ENCODE measurements around the gene CFAP299.
A peak's percentile ranks its signal among the peaks of the same experiment; 100 is the strongest.

CFAP299 gene

GRCh38 chr4:80926446-80926845 is 590.9 kb downstream of the CFAP299 start:
- Histone ChIP-seq H3K9me3 (ENCODE audit: low read length) (no peaks in the 10 kb centered on the region), H3K79me2 (ENCODE audit: insufficient read depth, low read length) (no peaks in the 10 kb centered on the region)

DNA sequence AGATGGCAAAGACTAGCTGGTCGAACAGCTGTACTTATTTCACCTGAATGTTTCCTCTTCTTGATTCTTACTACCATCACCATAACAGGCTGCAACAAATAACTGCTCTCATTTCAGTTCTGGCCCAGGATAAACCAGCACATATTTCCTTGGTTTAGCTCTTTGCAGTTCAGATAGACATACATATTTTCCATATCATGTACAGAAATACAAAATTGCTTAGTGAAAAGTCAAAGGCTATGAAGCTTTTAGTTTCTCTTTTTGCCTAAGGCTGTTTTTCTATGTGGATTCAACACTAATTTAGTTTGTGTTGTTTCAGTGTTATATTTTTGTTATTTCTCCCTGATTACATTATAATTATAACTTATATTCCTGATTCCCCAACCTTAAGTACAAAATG is 591.4 kb downstream of the CFAP299 start:
- TF ChIP-seq, protein P1, sequence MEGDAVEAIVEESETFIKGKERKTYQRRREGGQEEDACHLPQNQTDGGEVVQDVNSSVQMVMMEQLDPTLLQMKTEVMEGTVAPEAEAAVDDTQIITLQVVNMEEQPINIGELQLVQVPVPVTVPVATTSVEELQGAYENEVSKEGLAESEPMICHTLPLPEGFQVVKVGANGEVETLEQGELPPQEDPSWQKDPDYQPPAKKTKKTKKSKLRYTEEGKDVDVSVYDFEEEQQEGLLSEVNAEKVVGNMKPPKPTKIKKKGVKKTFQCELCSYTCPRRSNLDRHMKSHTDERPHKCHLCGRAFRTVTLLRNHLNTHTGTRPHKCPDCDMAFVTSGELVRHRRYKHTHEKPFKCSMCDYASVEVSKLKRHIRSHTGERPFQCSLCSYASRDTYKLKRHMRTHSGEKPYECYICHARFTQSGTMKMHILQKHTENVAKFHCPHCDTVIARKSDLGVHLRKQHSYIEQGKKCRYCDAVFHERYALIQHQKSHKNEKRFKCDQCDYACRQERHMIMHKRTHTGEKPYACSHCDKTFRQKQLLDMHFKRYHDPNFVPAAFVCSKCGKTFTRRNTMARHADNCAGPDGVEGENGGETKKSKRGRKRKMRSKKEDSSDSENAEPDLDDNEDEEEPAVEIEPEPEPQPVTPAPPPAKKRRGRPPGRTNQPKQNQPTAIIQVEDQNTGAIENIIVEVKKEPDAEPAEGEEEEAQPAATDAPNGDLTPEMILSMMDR (IDR thresholded peaks at IDR 0.05; ENCODE audit: low read length) = no peak
- TF ChIP-seq EZH2 (IDR thresholded peaks at IDR 0.05; ENCODE audit: borderline replicate concordance, low read length) = no peak
- H4K20me1 ChIP-seq (ENCODE audit: insufficient read depth, low read length) = no peaks in the 10 kb centered on the region
- no peak overlapping the region for H3K4me3 ChIP-seq (ENCODE audit: low read depth, low read length, poor library complexity, severe bottlenecking)
- H3F3A ChIP-seq (ENCODE audit: insufficient read depth, low read length) = no peaks in the 10 kb centered on the region
- H3K27ac ChIP-seq (ENCODE audit: low read depth, low read length, poor library complexity, severe bottlenecking) = peak overlapping the region; percentile 78
- no peaks in the 10 kb centered on the region for H3K9me3 ChIP-seq (ENCODE audit: low read length)
- H3K79me2 ChIP-seq (ENCODE audit: insufficient read depth, low read length) = no peaks in the 10 kb centered on the region
- peaks cover 38% of the 10 kb centered on the region for H3K4me1 ChIP-seq (ENCODE audit: insufficient read depth, low read length, severe bottlenecking)
- no peaks in the 10 kb centered on the region for H3K36me3 ChIP-seq (ENCODE audit: insufficient read depth, low read length)
- no peak overlapping the region for H2AFZ ChIP-seq (ENCODE audit: low read length)
- H3K4me2 ChIP-seq (ENCODE audit: low read length) = 0 out of 2 replicates have a peak overlapping the region, but pooled peaks have one; percentile 9
- H3K27me3 ChIP-seq (ENCODE audit: insufficient read depth, low read length) = no peaks in the 10 kb centered on the region
- no peak overlapping the region for H3K9ac ChIP-seq (ENCODE audit: low read length)
- H3K9me2 ChIP-seq (ENCODE audit: low read depth, low read length) = no peaks in the 10 kb centered on the region

More at GRCh38 chr4:80926446-80926845, 590.9 kb downstream of the CFAP299 start:
- H3K9ac ChIP-seq (ENCODE audit: low read length) = peak overlapping the region; percentile 44; the same call in 1 of the 2 replicates
- no peaks in the 10 kb centered on the region for H3K27me3 ChIP-seq (ENCODE audit: insufficient read depth, low read length)
- H3K4me2 ChIP-seq (ENCODE audit: low read length) = peak overlapping the region; percentile 9; the same call in 1 of the 2 replicates
- TF ChIP-seq, protein P1 (IDR thresholded peaks at IDR 0.05; ENCODE audit: low read length) = no peak
- no peak for TF ChIP-seq EZH2 (IDR thresholded peaks at IDR 0.05; ENCODE audit: borderline replicate concordance, low read length)
- no peaks in the 10 kb centered on the region for H3K36me3 ChIP-seq (ENCODE audit: insufficient read depth, low read length)
- H2AFZ ChIP-seq (ENCODE audit: low read length) = no peak overlapping the region
- peak overlapping the region; percentile 78 for H3K27ac ChIP-seq (ENCODE audit: low read depth, low read length, poor library complexity, severe bottlenecking)
- no peaks in the 10 kb centered on the region for H4K20me1 ChIP-seq (ENCODE audit: insufficient read depth, low read length)
- no peak overlapping the region for H3K4me3 ChIP-seq (ENCODE audit: low read depth, low read length, poor library complexity, severe bottlenecking)
- no peaks in the 10 kb centered on the region for H3F3A ChIP-seq (ENCODE audit: insufficient read depth, low read length)
- H3K4me1 ChIP-seq (ENCODE audit: insufficient read depth, low read length, severe bottlenecking) = peaks cover 38% of the 10 kb centered on the region
- H3K9me2 ChIP-seq (ENCODE audit: low read depth, low read length) = no peaks in the 10 kb centered on the region

DNA sequence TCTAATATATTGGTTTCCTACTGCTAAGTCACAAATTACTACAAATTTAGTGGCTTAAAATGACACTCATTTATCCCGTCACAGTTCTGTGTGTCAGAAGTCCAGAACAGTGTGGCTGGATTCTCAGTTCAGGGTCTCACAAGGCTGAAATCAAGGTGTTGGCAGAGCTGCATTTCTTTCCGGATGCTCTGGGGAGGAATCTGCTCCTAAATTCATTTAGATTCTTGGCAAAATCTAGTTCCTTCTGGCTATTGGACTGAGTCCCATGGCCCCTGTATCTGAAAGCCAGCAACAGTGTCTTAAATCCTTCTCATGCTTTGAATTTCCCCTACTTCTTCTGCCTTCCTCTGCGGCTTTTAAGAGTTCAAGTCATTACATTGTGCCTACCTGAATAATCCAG is 591.9 kb downstream of the CFAP299 start:
- H3K27ac ChIP-seq (ENCODE audit: low read depth, low read length, poor library complexity, severe bottlenecking) = no peak overlapping the region
- no peaks in the 10 kb centered on the region for H3K9me3 ChIP-seq (ENCODE audit: low read length)
- TF ChIP-seq, protein P1 (IDR thresholded peaks at IDR 0.05; ENCODE audit: low read length) = no peak
- TF ChIP-seq EZH2 (IDR thresholded peaks at IDR 0.05; ENCODE audit: borderline replicate concordance, low read length) = no peak
- H4K20me1 ChIP-seq (ENCODE audit: insufficient read depth, low read length) = no peaks in the 10 kb centered on the region
- no peaks in the 10 kb centered on the region for H3K27me3 ChIP-seq (ENCODE audit: insufficient read depth, low read length)
- H3K4me2 ChIP-seq (ENCODE audit: low read length) = no peak overlapping the region
- H3K9ac ChIP-seq (ENCODE audit: low read length) = no peak overlapping the region
- no peaks in the 10 kb centered on the region for H3F3A ChIP-seq (ENCODE audit: insufficient read depth, low read length)
- no peak overlapping the region for H3K4me3 ChIP-seq (ENCODE audit: low read depth, low read length, poor library complexity, severe bottlenecking)
- H3K9me2 ChIP-seq (ENCODE audit: low read depth, low read length) = no peaks in the 10 kb centered on the region
- no peaks in the 10 kb centered on the region for H3K36me3 ChIP-seq (ENCODE audit: insufficient read depth, low read length)
- H3K4me1 ChIP-seq (ENCODE audit: insufficient read depth, low read length, severe bottlenecking) = peaks cover 38% of the 10 kb centered on the region
- no peak overlapping the region for H2AFZ ChIP-seq (ENCODE audit: low read length)
- no peaks in the 10 kb centered on the region for H3K79me2 ChIP-seq (ENCODE audit: insufficient read depth, low read length)
